Esophagus squamous epithelium (tissue), 4 donors: Measurements from ENCODE around the gene CHD6.

Experiments
- POLR2A ChIP-seq, 4 donors: fragments of 450-650 bp; IDR thresholded peaks; one replicate each; pipeline ENCODE4 v1.6.1; 2017; ENCODE audit warnings: antibody characterized with exemption in 4 of 4, mild to moderate bottlenecking in 4 of 4, moderate library complexity in 3 of 4
- TF ChIP-seq, protein P1 (sequence below), 6 experiments: fragments of 450-650 bp in 4 of 6; fragments of 200-600 bp in 2 of 6; sonication (generic) in 2 of 6; IDR thresholded peaks; one replicate each; pipeline ENCODE4 v1.5.1; 2016 to 2019; ENCODE audit warnings: antibody characterized with exemption in 6 of 6, mild to moderate bottlenecking in 4 of 6, moderate library complexity in 4 of 6

- TF ChIP-seq, protein P1, sequence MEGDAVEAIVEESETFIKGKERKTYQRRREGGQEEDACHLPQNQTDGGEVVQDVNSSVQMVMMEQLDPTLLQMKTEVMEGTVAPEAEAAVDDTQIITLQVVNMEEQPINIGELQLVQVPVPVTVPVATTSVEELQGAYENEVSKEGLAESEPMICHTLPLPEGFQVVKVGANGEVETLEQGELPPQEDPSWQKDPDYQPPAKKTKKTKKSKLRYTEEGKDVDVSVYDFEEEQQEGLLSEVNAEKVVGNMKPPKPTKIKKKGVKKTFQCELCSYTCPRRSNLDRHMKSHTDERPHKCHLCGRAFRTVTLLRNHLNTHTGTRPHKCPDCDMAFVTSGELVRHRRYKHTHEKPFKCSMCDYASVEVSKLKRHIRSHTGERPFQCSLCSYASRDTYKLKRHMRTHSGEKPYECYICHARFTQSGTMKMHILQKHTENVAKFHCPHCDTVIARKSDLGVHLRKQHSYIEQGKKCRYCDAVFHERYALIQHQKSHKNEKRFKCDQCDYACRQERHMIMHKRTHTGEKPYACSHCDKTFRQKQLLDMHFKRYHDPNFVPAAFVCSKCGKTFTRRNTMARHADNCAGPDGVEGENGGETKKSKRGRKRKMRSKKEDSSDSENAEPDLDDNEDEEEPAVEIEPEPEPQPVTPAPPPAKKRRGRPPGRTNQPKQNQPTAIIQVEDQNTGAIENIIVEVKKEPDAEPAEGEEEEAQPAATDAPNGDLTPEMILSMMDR (IDR thresholded peaks at IDR 0.05), result no peak
- TF ChIP-seq POLR2A (IDR thresholded peaks at IDR 0.05), result no peak
Observed at GRCh38 chr20:41424011-41424410, 194.2 kb downstream of the CHD6 start.
